Cardiac muscle cell (in vitro differentiated cells and primary cell): ENCODE measurements around the gene UBALD2. TPM values are rescaled to one million over a fixed set of nuclear protein-coding genes. Genes with fewer than 3 reads are reported as not detected.

ENCODE experiments used
- DNase-seq, 2 donors: peaks; one replicate each; pipeline versions ENCODE4 v3.0.0 to v3.0.0-alpha.2; 2010 to 2017; ENCODE audit warnings: low read depth in 1 of 2, low spot score in 1 of 2
- H3K27ac ChIP-seq: fragments of 200-600 bp; sonication (generic); 2 replicates; pipeline ENCODE4 v1.5.1; 2016
- H3K27me3 ChIP-seq: fragments of 200-600 bp; sonication (generic); 2 replicates; pipeline ENCODE4 v1.6.0; 2016; ENCODE audit warnings: control low read depth
- H3K36me3 ChIP-seq: fragments of 200-600 bp; sonication (generic); 2 replicates; pipeline ENCODE4 v1.5.1; 2016; ENCODE audit warnings: control low read depth
- H3K4me1 ChIP-seq: fragments of 200-600 bp; sonication (generic); 2 replicates; pipeline ENCODE4 v1.8.1; 2017; ENCODE audit warnings: low read depth, mild to moderate bottlenecking, mixed run types
- H3K4me3 ChIP-seq: fragments of 200-600 bp; sonication (generic); 2 replicates; pipeline ENCODE4 v1.5.1; 2016; ENCODE audit warnings: mild to moderate bottlenecking
- H3K9me3 ChIP-seq: fragments of 200-600 bp; sonication (generic); 2 replicates; pipeline ENCODE4 v1.5.1; 2017; ENCODE audit warnings: low read depth, mild to moderate bottlenecking, control low read depth
- polyA plus RNA-seq: library from polyadenylated mRNA; unstranded; fragments of >200 nt; fragmentation: Nextera tagmentation; extraction: Ambion mirVana; gene quantifications from 2 replicates; pipeline ENCODE4 v1.2.1, GENCODE V29; 2016
- total RNA-seq: library from RNA; depleted of rRNA; stranded (reverse); fragments of >200 nt; gene quantifications from 2 replicates; pipeline ENCODE4 v1.2.3, GENCODE V29; 2016
- TF ChIP-seq, protein P1 (sequence below): IDR thresholded peaks from 2 replicates; pipeline ENCODE4 v1.5.1; 2012; ENCODE audit warnings: low read depth, mild to moderate bottlenecking, low read length

The UBALD2 gene
- total and polyA plus RNA-seq, 2 experiments from 2014 or later: 13.2 to 23.2 TPM

DNA sequence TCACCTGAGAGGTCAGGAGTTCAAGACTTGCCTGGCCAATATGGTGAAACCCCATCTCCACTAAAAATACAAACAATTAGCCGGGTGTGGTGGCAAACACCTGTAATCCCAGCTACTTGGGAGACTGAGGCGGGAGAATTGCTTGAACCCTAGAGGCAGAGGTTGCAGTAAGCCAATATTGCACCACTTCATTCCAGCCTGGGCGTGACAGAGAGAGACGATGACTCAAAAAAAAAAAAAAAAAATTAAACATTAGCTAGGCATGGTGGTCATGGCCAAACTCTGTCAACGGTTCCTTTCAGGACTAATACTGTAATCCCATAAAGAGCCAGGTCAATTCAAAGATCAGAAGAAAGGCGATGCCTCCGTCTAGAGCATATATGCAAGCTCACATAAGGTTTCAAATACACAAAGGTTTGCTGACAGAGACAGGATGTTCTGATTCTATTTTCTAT, 27.3 kb upstream of the UBALD2 start:
- TF ChIP-seq, protein P1, sequence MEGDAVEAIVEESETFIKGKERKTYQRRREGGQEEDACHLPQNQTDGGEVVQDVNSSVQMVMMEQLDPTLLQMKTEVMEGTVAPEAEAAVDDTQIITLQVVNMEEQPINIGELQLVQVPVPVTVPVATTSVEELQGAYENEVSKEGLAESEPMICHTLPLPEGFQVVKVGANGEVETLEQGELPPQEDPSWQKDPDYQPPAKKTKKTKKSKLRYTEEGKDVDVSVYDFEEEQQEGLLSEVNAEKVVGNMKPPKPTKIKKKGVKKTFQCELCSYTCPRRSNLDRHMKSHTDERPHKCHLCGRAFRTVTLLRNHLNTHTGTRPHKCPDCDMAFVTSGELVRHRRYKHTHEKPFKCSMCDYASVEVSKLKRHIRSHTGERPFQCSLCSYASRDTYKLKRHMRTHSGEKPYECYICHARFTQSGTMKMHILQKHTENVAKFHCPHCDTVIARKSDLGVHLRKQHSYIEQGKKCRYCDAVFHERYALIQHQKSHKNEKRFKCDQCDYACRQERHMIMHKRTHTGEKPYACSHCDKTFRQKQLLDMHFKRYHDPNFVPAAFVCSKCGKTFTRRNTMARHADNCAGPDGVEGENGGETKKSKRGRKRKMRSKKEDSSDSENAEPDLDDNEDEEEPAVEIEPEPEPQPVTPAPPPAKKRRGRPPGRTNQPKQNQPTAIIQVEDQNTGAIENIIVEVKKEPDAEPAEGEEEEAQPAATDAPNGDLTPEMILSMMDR: no peak
- Histone ChIP-seq H3K36me3 (no peaks in the 10 kb centered on the region), H3K27ac (no peak overlapping the region), H3K9me3 (no peaks in the 10 kb centered on the region), H3K27me3 (peaks cover 29% of the 10 kb centered on the region), H3K4me1 (no peaks in the 10 kb centered on the region), H3K4me3 (no peak overlapping the region)
- no peak for DNase-seq

DNA sequence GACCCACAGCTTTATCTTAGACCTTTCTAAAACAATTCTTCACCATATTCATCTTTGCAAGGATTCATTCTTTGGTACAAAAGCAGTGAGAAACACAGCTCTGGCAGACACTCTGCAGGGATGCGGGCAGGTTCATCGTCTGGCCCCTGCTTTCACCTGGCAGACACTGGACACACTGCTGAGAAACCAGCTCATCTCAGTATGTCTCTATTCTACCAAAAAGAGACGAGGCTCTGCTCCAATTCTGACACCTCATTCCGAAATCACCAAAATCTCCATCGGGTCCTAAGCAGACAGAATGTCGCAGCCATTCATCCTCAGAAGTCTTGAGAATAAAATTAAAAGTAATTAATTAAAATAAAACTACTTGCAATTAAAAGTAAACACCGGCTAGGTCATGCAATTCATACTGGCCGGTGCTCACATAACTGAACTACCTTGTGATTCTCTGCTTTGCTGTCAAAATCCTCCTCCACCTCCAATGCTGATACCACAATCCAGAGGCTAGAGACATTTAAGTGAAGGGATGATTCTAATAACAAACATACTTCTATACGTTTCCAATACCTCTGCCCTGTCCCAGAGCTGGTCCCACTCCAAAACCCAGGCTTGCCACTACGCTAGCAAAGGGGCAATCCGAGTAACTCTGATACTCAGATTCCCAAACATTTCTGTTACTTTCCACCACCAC, 26.2 kb upstream of the UBALD2 start:
- TF ChIP-seq, protein P1: no peak
- Histone ChIP-seq H3K4me1 (no peaks in the 10 kb centered on the region), H3K4me3 (no peak overlapping the region), H3K9me3 (no peaks in the 10 kb centered on the region), H3K27ac (no peak overlapping the region), H3K36me3 (no peaks in the 10 kb centered on the region), H3K27me3 (peaks cover 29% of the 10 kb centered on the region)
- DNase-seq: no peak

DNA sequence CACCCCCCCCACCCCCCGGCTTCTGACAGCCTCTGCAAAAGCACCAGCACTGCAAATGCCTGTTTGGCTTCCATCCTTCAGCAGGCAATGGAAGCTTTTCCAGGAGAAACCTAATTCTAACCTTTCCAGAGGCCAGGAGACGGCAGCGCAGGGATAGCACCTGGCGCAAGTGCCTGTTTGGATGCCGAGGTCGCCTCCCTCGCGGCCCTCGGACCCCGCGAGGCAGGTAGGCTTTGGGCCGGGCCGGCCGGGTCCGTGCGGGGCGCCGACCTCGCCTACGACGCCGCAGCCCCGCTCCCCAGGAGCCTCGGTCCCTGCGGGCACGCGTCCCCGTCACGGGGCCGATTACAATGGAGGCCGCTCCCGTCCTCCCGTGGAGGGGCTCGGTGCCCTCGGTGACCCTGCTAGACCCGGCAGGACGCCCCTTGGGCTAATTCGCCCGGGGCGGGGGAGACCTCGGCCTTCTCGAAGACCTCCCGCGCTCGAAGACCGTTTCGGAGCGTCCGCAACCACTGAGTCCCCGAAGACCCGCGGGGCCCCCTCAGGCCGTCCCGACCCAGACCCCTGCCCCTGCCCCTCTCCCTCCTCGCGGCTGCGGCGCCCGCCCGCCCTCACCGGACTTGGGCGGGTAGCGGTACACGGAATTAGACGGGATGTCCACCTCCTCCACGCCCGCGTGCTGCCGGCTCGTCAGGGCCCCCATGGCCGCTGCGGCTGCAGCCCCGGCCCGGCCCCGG, 25.4 kb upstream of the UBALD2 start:
- Histone ChIP-seq H3K36me3 (no peaks in the 10 kb centered on the region), H3K4me3 (peak overlapping the region; percentile 47), H3K27me3 (peaks cover 29% of the 10 kb centered on the region), H3K4me1 (no peaks in the 10 kb centered on the region), H3K9me3 (no peaks in the 10 kb centered on the region), H3K27ac (no peak overlapping the region)
- TF ChIP-seq, protein P1: no peak
- peak in 1 of 2 donors; percentile 17 for DNase-seq

DNA sequence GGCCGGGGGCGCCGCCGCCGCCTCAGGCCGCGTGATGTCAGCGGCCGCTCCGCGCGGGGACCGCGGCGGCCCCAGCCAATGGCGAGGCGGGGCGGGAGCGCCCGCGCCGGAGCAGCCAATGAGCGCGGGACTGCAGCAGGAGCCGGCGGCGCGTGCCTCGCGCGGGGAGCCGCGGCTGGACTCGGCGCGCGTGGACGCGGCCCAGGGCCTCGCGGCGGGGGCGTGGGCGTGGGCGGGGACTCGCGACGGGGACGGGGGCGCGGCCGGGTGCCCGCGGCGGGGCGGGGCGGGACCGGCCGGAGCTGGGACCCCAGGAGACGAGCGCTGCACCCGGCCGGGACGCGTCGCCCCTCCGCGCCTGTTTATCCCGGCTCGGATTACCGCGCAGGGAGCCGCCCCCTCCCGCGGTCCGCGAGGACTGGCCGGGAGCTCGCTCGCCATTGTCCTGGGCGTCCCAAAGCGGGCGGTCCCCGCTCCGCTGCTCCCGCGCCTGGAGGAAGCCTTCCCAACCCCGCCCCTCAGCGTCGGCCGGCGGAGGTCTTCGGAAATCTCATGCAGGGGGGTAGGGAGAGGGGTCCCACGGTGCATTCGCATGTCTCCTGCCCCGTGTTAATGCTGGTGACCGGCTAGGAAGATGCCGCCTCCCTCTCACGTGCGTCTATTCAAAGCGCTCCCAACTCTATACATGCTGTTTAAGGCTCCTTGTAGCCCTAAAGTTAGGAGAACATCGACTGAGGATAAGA, 24.5 kb upstream of the UBALD2 start, which contains the start of gene RNF157:
TSS of gene RNF157 (minus strand) at position 33 of the 743 bp plus-strand sequence. CDS start 253 bp downstream, outside the sequence.
- TF ChIP-seq, protein P1: no peak
- Histone ChIP-seq H3K4me3 (peak within 1 kb of the TSS; percentile 47), H3K36me3 (no peaks in the 10 kb centered on the region), H3K4me1 (no peaks in the 10 kb centered on the region), H3K27ac (no peak within 1 kb of the TSS), H3K9me3 (no peaks in the 10 kb centered on the region), H3K27me3 (peaks cover 29% of the 10 kb centered on the region)
- DNase-seq: peak; percentile 56 to 88

DNA sequence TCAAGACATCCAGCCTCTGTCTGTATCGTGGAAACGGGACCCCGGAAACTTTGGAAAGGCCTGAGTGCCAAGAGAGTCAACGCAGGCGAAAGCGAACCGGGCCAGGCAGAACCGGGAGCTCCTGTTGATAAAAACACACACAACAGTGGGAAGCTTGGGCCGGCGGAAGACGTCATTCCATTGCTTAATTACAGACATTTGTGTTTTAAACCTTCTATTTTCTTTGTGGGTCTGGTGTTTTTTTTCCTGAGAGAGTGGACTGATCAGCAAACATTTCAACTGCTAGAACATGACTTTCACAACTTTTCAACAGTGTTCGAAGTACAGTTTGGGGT, 24.0 kb upstream of the UBALD2 start:
- H3K27me3 ChIP-seq: peaks cover 29% of the 10 kb centered on the region
- H3K4me3 ChIP-seq: peak overlapping the region; percentile 34

More for the DNA sequence above, 24.0 kb upstream of the UBALD2 start:
- H3K4me1 ChIP-seq: peaks cover 3% of the 10 kb centered on the region
- H3K9me3 ChIP-seq: no peaks in the 10 kb centered on the region
- no peak overlapping the region for H3K27ac ChIP-seq
- TF ChIP-seq, protein P1: no peak
- no peaks in the 10 kb centered on the region for H3K36me3 ChIP-seq
- no peak for DNase-seq
